HG02943 (cell line): ENCODE data around the gene DNTTIP2.
"Not testable (repeated sequence)": the region's sequence is repeated elsewhere in the genome, so short reads cannot be mapped to it uniquely, and the experiment has no call there.

Source experiments
- ATAC-seq: cut with Tn5 transposase; IDR thresholded peaks from one replicate; pipeline ENCODE4 v1.9.1; 2021; ENCODE audit warnings: mild to moderate bottlenecking, low read depth, moderate library complexity; ENCODE audit not compliant: unreplicated experiment

The DNTTIP2 gene

GRCh38 chr1:93876244-93876643, 2.8 kb downstream of the DNTTIP2 start:
- ATAC-seq, result no peak

GRCh38 chr1:93874025-93874651, 4.9 kb downstream of the DNTTIP2 start:
- ATAC-seq, result no peak

GRCh38 chr1:93871366-93871765, 7.6 kb downstream of the DNTTIP2 start:
- ATAC-seq, result no peak

GRCh38 chr1:93869653-93870052, 9.4 kb downstream of the DNTTIP2 start:
- no peak for ATAC-seq

GRCh38 chr1:93868492-93868891, 10.5 kb downstream of the DNTTIP2 start:
- not testable (repeated sequence) for ATAC-seq

- ATAC-seq, result no peak
These were observed 13.8 kb downstream of the DNTTIP2 start for GRCh38 chr1:93865253-93865652.

- no peak for ATAC-seq
These were observed 14.8 kb downstream of the DNTTIP2 start for GRCh38 chr1:93864175-93864574.

GRCh38 chr1:93857653-93858052, 21.4 kb downstream of the DNTTIP2 start:
- not testable (repeated sequence) for ATAC-seq

GRCh38 chr1:93855983-93856382, 23.0 kb downstream of the DNTTIP2 start:
- not testable (repeated sequence) for ATAC-seq

- no peak for ATAC-seq
These were observed 25.1 kb downstream of the DNTTIP2 start for GRCh38 chr1:93853940-93854339.

GRCh38 chr1:93851878-93852277, 27.1 kb downstream of the DNTTIP2 start:
- ATAC-seq, result no peak

GRCh38 chr1:93851327-93851712, 27.7 kb downstream of the DNTTIP2 start:
- ATAC-seq, result no peak

GRCh38 chr1:93850687-93851326, 28.2 kb downstream of the DNTTIP2 start:
- ATAC-seq, result not testable (repeated sequence)

GRCh38 chr1:93848350-93848883, 30.6 kb downstream of the DNTTIP2 start:
- no peak for ATAC-seq

- peak; percentile 19 for ATAC-seq
These were observed 31.2 kb downstream of the DNTTIP2 start for GRCh38 chr1:93847811-93848288.

GRCh38 chr1:93846992-93847810, 31.8 kb downstream of the DNTTIP2 start:
- ATAC-seq, result peak; percentile 72

- peak; percentile 51 for ATAC-seq
These were observed 32.6 kb downstream of the DNTTIP2 start for GRCh38 chr1:93846206-93846991.

- no peak for ATAC-seq
These were observed 33.3 kb downstream of the DNTTIP2 start for GRCh38 chr1:93845538-93846205.

- no peak for ATAC-seq
These were observed 34.6 kb downstream of the DNTTIP2 start for GRCh38 chr1:93844262-93845045.
